Heart left ventricle (tissue), 16 donors: Measurements from ENCODE around the gene ZNF846. TPM values are rescaled to one million over a fixed set of nuclear protein-coding genes. Genes with fewer than 3 reads are reported as not detected.

Experiments
- ATAC-seq, 4 donors: fragments of 200-7000 bp; cut with Tn5 transposase; one replicate each; pipeline ENCODE4 v1.9.1; 2020 to 2022; ENCODE audit warnings: moderate library complexity in 4 of 4, mild to moderate bottlenecking in 3 of 4, moderate number of reproducible peaks in 1 of 4
- DNase-seq, 5 donors: peaks; one replicate each; pipeline ENCODE4 v3.0.0-alpha.2; 2020
- H3K27ac ChIP-seq, 12 donors: fragments of 200-600 bp; sonication (generic) in 4 of 12; one replicate each; pipeline versions ENCODE4 v1.5.0 to v1.8.0; 2016 to 2022; ENCODE audit warnings: mild to moderate bottlenecking in 2 of 12
- H3K27me3 ChIP-seq, 9 donors: fragments of 200-600 bp; sonication (generic) in 2 of 9; one replicate each; pipeline versions ENCODE4 v1.5.1 to v1.8.0; 2016 to 2022; ENCODE audit warnings: mild to moderate bottlenecking in 3 of 9
- H3K36me3 ChIP-seq, 9 donors: fragments of 200-600 bp; sonication (generic) in 2 of 9; one replicate each; pipeline versions ENCODE4 v1.5.0 to v1.8.0; 2018 to 2022; ENCODE audit warnings: mild to moderate bottlenecking in 2 of 9
- H3K4me1 ChIP-seq, 12 donors: fragments of 200-600 bp; sonication (generic) in 4 of 12; one replicate each; pipeline versions ENCODE4 v1.5.0 to v1.8.0; 2016 to 2022; ENCODE audit warnings: mild to moderate bottlenecking in 3 of 12
- H3K4me3 ChIP-seq, 12 donors: fragments of 200-600 bp; sonication (generic) in 4 of 12; one replicate each; pipeline versions ENCODE4 v1.5.0 to v1.8.0; 2017 to 2022; ENCODE audit warnings: mild to moderate bottlenecking in 9 of 12, moderate library complexity in 4 of 12
- H3K9me3 ChIP-seq, 12 donors: fragments of 200-600 bp; sonication (generic) in 4 of 12; one replicate each; pipeline versions ENCODE4 v1.5.0 to v1.8.0; 2016 to 2022; ENCODE audit warnings: mild to moderate bottlenecking in 1 of 12
- CTCF ChIP-seq, 12 donors: fragments of 200-600 bp; sonication (generic) in 4 of 12; IDR thresholded peaks; one replicate each; pipeline versions ENCODE4 v1.5.0 to v1.8.0; 2018 to 2022; ENCODE audit warnings: antibody characterized with exemption in 12 of 12, mild to moderate bottlenecking in 5 of 12
- POLR2A ChIP-seq, 2 donors: fragments of 450-650 bp; IDR thresholded peaks; one replicate each; pipeline ENCODE4 v1.6.1; 2017; ENCODE audit warnings: antibody characterized with exemption in 2 of 2, mild to moderate bottlenecking in 2 of 2, moderate library complexity in 2 of 2
- WGBS, 4 donors: extraction: QIAGEN DNeasy Blood & Tissue Kit in 2 of 4; methylation state at CpG; one replicate each; pipeline versions ENCODE4 v1.1.5 to v1.1.7; 2013 to 2018; 5-methylcytosine and 5-hydroxymethylcytosine counted together
- intact Hi-C, 10 donors: fragments of 100-400 bp; cut with DNase I; formaldehyde crosslinking; loops; one replicate each; pipeline versions ENCODE4 v1.11.1 to v1.14.2; 2022
- polyA plus RNA-seq, 2 donors: library from polyadenylated mRNA; stranded (reverse); fragments of 200-250 nt; gene quantifications; one replicate each; pipeline ENCODE4 v1.2.3, GENCODE V29; 2013
- total RNA-seq, 9 donors: library from RNA; depleted of rRNA in 2 of 9; stranded (reverse); fragments of >200 nt in 2 of 9; fragmentation: NEBNext Ultra II Directional in 3 of 9; extraction: Animal tissue kit (Norgen Biotek cat#: 25700) in 3 of 9; gene quantifications; one replicate each; pipeline versions ENCODE4 v1.1.0 to v1.2.4, GENCODE V29; 2016 to 2023
- donor health status: ischemic (EF 13 %, LVEDD 7.1; RV severe dilation, severe dysfunction).
- donor health status: healthy with polysubstance abuse.
- donor health status: DM: no; HTN: yes; CAD: no.
- donor health status: DM: no; HTN: no; CAD: no.
- donor health status: ischemic (EF 25% LVEDD 6.9; RV normal size, moderate dysfunction).
- donor health status: ischemic (EF 25% LVEDD 5.7; RV mildly dilated, moderate dysfunction).
- donor health status: healthy.
- donor health status: DM: yes; HTN: yes; CAD: no.
- donor health status: ischemic (EF 35%, LVEDD 5.7; RV mildly dilated, moderate dysfunction).
- donor health status: nonischemic (EF 11% LVEDD 7.7; RV severe dilation, severe dysfunction).
- donor health status: DM: yes; HTN: yes; CAD: no.
- donor health status: PGD.
- donor health status: ischemic (EF 29% LVEDD 5.4; RV normal size, mild dysfunction).
- donor health status: nonischemic (EF 23%, LVEDD 6.1; RV moderate dilation, normal function).

ZNF846 gene
- total and polyA plus RNA-seq, 11 donors, result 5.4 to 11.1 (median 8.4) TPM

- H3K27me3 ChIP-seq, result no peaks in the 10 kb centered on the region
- ATAC-seq (no peak), DNase-seq (no peak)
- intact Hi-C loops, result loop anchor here (2.0 to 10.0 kb wide), 14 partner anchors 171 to 663 kb away; partner anchors contain the start of genes ZNF266 (in 2 of the 10), ZNF121 (in 1 of the 10), ZNF317 (in 1 of the 10) and ZNF561 (in 1 of the 10)
- H3K27ac ChIP-seq, result no peak overlapping the region
- H3K36me3 ChIP-seq, result no peaks in the 10 kb centered on the region
- TF ChIP-seq CTCF (IDR thresholded peaks at IDR 0.05) (no peak), POLR2A (IDR thresholded peaks at IDR 0.05) (no peak)
- peaks cover 0 to 9% (median under 1%) of the 10 kb centered on the region in 12 donors for H3K4me1 ChIP-seq
- H3K9me3 ChIP-seq, result no peaks in the 10 kb centered on the region
- H3K4me3 ChIP-seq, result no peak overlapping the region
- WGBS, 4 donors, result 86 to 93% (median 88%) methylated on average over 5 of the region's 5 CpGs
Measured at GRCh38 chr19:9797871-9798270, 29.3 kb upstream of the ZNF846 start.

GRCh38 chr19:9796113-9796773 is 27.7 kb upstream of the ZNF846 start:
- Histone ChIP-seq H3K27ac (peak overlapping the region in 2 of 12 donors; percentile 4 to 31), H3K4me3 (no peak overlapping the region), H3K27me3 (no peaks in the 10 kb centered on the region), H3K4me1 (peaks cover 0 to 11% (median 3%) of the 10 kb centered on the region in 12 donors), H3K36me3 (no peaks in the 10 kb centered on the region), H3K9me3 (no peaks in the 10 kb centered on the region)
- peak; percentile 66 to 92 (median 81) for TF ChIP-seq CTCF (IDR thresholded peaks at IDR 0.05)
- no peak for TF ChIP-seq POLR2A (IDR thresholded peaks at IDR 0.05)
- WGBS, 4 donors, result 43 to 52% (median 48%) methylated on average over 6 of the region's 6 CpGs
- intact Hi-C loops, result loop anchor here (1.0 to 10.0 kb wide), 15 partner anchors 169 to 661 kb away; partner anchors contain the start of genes ZNF266 (in 2 of the 10), ZNF561 (in 2 of the 10), ZNF121 (in 1 of the 10) and ZNF317 (in 1 of the 10)
- DNase-seq (peak; percentile 76 to 82 (median 80)), ATAC-seq (peak; percentile 26 to 56 (median 37))

- 15 to 28% (median 20%) methylated on average over 28 to 36 of the region's 36 CpGs for WGBS, 4 donors
- intact Hi-C loops, result loop anchor here in 8 of 10 donors (1.0 to 10.0 kb wide), 12 partner anchors 116 to 658 kb away; partner anchors contain the start of genes ZNF121 (in 3 of the 8), ZNF266 (in 2 of the 8), ZNF317 (in 1 of the 8) and ZNF561 (in 1 of the 8)
- peak overlapping the region; percentile 66 to 97 (median 86) for H3K27ac ChIP-seq
- peak overlapping the region; percentile 53 to 95 (median 70) for H3K4me3 ChIP-seq
- no peaks in the 10 kb centered on the region for H3K36me3 ChIP-seq
- DNase-seq (peak in 4 of 5 donors; percentile 57 to 82 (median 64)), ATAC-seq (peak in 2 of 4 donors; percentile 3 to 34)
- peaks cover 0 to 22% (median 9%) of the 10 kb centered on the region in 12 donors for H3K4me1 ChIP-seq
- no peak for TF ChIP-seq POLR2A (IDR thresholded peaks at IDR 0.05)
- no peak for TF ChIP-seq CTCF (IDR thresholded peaks at IDR 0.05)
- no peaks in the 10 kb centered on the region for H3K27me3 ChIP-seq
- no peaks in the 10 kb centered on the region for H3K9me3 ChIP-seq
Measured at GRCh38 chr19:9793071-9793591, 24.6 kb upstream of the ZNF846 start.
